Stomach (tissue), 9 donors: ENCODE data around the gene DNAH1. TPM values are rescaled to one million over a fixed set of nuclear protein-coding genes. Genes with fewer than 3 reads are reported as not detected.

Experiments
- DNase-seq, 2 donors: peaks; one replicate each; pipeline versions ENCODE4 v3.0.0 to v3.0.0-alpha.2; 2013 to 2019
- H3K27ac ChIP-seq, 5 donors: fragments of 200-600 bp in 4 of 5; sonication (generic) in 4 of 5; one replicate each; pipeline ENCODE4 v1.5.1; 2013 to 2019; ENCODE audit warnings: mild to moderate bottlenecking in 1 of 5, moderate library complexity in 1 of 5
- H3K27me3 ChIP-seq, 3 donors: fragments of 200-600 bp; sonication (generic); one replicate each; pipeline ENCODE4 v1.5.1; 2017 to 2019; ENCODE audit warnings: mixed run types in 1 of 3
- H3K36me3 ChIP-seq, 4 donors: fragments of 200-600 bp; sonication (generic); 1 replicate in 3 of 4; 2 replicates in 1 of 4; pipeline ENCODE4 v1.5.1; 2016 to 2019
- H3K4me1 ChIP-seq, 4 donors: fragments of 200-600 bp; sonication (generic); one replicate each; pipeline ENCODE4 v1.5.1; 2016 to 2019
- H3K4me3 ChIP-seq, 4 donors: fragments of 200-600 bp; sonication (generic) in 3 of 4; one replicate each; pipeline ENCODE4 v1.5.1; 2016 to 2019; ENCODE audit warnings: mild to moderate bottlenecking in 1 of 4
- H3K9me3 ChIP-seq, 4 donors: fragments of 200-600 bp; sonication (generic); one replicate each; pipeline ENCODE4 v1.5.1; 2016 to 2019
- EP300 ChIP-seq: sonication (generic); formaldehyde crosslinking; IDR thresholded peaks from one replicate; pipeline ENCODE4 v1.6.1; 2017; ENCODE audit warnings: antibody characterized with exemption
- POLR2A ChIP-seq, 4 donors: fragments of 450-650 bp; IDR thresholded peaks; one replicate each; pipeline ENCODE4 v1.6.1; 2016; ENCODE audit warnings: antibody characterized with exemption in 4 of 4, control low read depth in 2 of 4, mild to moderate bottlenecking in 1 of 4, moderate library complexity in 1 of 4
- POLR2AphosphoS5 ChIP-seq, 3 donors: sonication (generic); formaldehyde crosslinking; IDR thresholded peaks; one replicate each; pipeline ENCODE4 v1.6.1; 2016; ENCODE audit warnings: antibody characterized with exemption in 3 of 3
- WGBS, 5 donors: extraction: QIAGEN DNeasy Blood & Tissue Kit in 3 of 5; methylation state at CpG; one replicate each; pipeline versions ENCODE4 v1.1.5 to v1.1.7; 2013 to 2018; 5-methylcytosine and 5-hydroxymethylcytosine counted together
- intact Hi-C: fragments of 100-400 bp; cut with DNase I; formaldehyde crosslinking; loops from one replicate; pipeline ENCODE4 v1.15.1; 2023; ENCODE audit warnings: low total_unique reads
- polyA plus RNA-seq, 3 donors: library from polyadenylated mRNA; stranded (reverse); fragments of 200-250 nt; gene quantifications; one replicate each; pipeline ENCODE4 v1.2.3, GENCODE V29; 2013
- total RNA-seq, 5 donors: library from RNA; depleted of rRNA; stranded (reverse); fragments of >200 nt; gene quantifications; one replicate each; pipeline versions ENCODE4 v1.1.0 to v1.2.3, GENCODE V29; 2014 to 2016
- TF ChIP-seq, protein P1 (sequence below), 7 experiments: fragments of 450-650 bp in 4 of 7; fragments of 200-600 bp in 3 of 7; sonication (generic) in 3 of 7; IDR thresholded peaks; one replicate each; pipeline ENCODE4 v1.5.1; 2016 to 2019; ENCODE audit warnings: antibody characterized with exemption in 7 of 7, control low read depth in 2 of 7, mild to moderate bottlenecking in 1 of 7
- donor health status: healthy with polysubstance abuse.
- donor health status: Bipolar disorder and iron deficiency.
- donor health status: healthy.

Gene DNAH1
- total and polyA plus RNA-seq, 8 donors: 1.9 to 57.6 (median 8.2) TPM

DNA sequence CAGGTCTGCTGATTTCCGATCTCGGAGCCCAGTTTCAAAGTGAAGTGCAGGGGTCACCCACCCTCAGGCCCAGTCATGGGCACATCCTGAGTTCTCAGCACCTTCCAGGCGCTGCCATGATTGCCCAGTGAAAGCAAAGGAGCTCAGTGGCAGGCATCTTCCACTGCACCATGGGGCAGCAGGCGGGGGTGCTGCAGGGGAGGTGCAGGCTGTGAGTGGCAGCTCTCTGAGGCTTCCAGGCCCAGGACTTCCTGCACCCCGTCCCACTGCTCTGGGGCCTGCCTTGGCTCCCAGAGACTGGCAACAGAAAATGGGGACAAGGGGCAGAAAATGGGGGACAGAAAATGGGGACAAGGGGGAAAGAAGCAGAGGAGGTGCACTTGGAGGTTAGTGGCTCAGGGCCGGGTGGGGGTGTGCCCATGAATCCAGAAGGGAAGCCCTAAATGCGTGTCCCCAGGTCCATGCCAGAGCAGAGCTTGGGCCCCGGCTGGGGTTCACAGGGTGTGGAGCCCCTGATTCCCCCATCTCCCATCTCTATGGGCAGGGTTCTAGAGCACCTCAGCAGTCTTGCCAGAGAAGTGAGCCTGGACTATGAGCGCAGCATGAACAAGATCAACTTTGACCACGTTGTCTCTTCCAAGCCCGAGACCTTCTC lies 28.0 kb downstream of the DNAH1 start:
- peaks cover 0 to 48% (median 44%) of the 10 kb centered on the region in 4 donors for H3K36me3 ChIP-seq
- no peaks in the 10 kb centered on the region for H3K9me3 ChIP-seq
- intact Hi-C loops: loop anchor here (5.0 kb wide), 2 partner anchors 52 to 122 kb away; no protein-coding TSS in a partner anchor
- peaks cover 0 to 18% (median 6%) of the 10 kb centered on the region in 4 donors for H3K4me1 ChIP-seq
- no peak for DNase-seq
- 90 to 97% (median 96%) methylated on average over 10 to 11 of the region's 11 CpGs for WGBS, 5 donors
- no peaks in the 10 kb centered on the region for H3K27me3 ChIP-seq
- H3K4me3 ChIP-seq: no peak overlapping the region
- no peak overlapping the region for H3K27ac ChIP-seq
- TF ChIP-seq POLR2AphosphoS5 (IDR thresholded peaks at IDR 0.05) (no peak), POLR2A (IDR thresholded peaks at IDR 0.05) (no peak), EP300 (no peak)
- TF ChIP-seq, protein P1, sequence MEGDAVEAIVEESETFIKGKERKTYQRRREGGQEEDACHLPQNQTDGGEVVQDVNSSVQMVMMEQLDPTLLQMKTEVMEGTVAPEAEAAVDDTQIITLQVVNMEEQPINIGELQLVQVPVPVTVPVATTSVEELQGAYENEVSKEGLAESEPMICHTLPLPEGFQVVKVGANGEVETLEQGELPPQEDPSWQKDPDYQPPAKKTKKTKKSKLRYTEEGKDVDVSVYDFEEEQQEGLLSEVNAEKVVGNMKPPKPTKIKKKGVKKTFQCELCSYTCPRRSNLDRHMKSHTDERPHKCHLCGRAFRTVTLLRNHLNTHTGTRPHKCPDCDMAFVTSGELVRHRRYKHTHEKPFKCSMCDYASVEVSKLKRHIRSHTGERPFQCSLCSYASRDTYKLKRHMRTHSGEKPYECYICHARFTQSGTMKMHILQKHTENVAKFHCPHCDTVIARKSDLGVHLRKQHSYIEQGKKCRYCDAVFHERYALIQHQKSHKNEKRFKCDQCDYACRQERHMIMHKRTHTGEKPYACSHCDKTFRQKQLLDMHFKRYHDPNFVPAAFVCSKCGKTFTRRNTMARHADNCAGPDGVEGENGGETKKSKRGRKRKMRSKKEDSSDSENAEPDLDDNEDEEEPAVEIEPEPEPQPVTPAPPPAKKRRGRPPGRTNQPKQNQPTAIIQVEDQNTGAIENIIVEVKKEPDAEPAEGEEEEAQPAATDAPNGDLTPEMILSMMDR (IDR thresholded peaks at IDR 0.05): no peak

- Histone ChIP-seq H3K27ac (no peak overlapping the region), H3K27me3 (no peaks in the 10 kb centered on the region), H3K4me1 (peaks cover 0 to 11% (median 6%) of the 10 kb centered on the region in 4 donors), H3K4me3 (no peak overlapping the region), H3K9me3 (no peaks in the 10 kb centered on the region), H3K36me3 (peaks cover 10 to 63% (median 59%) of the 10 kb centered on the region in 4 donors)
- intact Hi-C loops: no loop called here
- 85 to 94% (median 89%) methylated on average over 8 to 9 of the region's 9 CpGs for WGBS, 5 donors
- TF ChIP-seq EP300: no peak
- no peak for TF ChIP-seq POLR2A (IDR thresholded peaks at IDR 0.05)
- TF ChIP-seq, protein P1 (IDR thresholded peaks at IDR 0.05): no peak
- no peak for TF ChIP-seq POLR2AphosphoS5 (IDR thresholded peaks at IDR 0.05)
- no peak for DNase-seq
Measured at GRCh38 chr3:52345521-52346109, 29.5 kb downstream of the DNAH1 start.

- H3K4me3 ChIP-seq: no peak overlapping the region
- intact Hi-C loops: no loop called here
- peak in 1 of 2 donors; percentile 21 for DNase-seq
- no peak for TF ChIP-seq EP300
- TF ChIP-seq, protein P1 (IDR thresholded peaks at IDR 0.05): no peak
- no peak for TF ChIP-seq POLR2AphosphoS5 (IDR thresholded peaks at IDR 0.05)
- no peak for TF ChIP-seq POLR2A (IDR thresholded peaks at IDR 0.05)
- peaks cover 10 to 76% (median 71%) of the 10 kb centered on the region in 4 donors for H3K36me3 ChIP-seq
- peaks cover 0 to 11% (median 6%) of the 10 kb centered on the region in 4 donors for H3K4me1 ChIP-seq
- 86 to 94% (median 92%) methylated on average over 12 to 16 of the region's 16 CpGs for WGBS, 5 donors
- H3K27me3 ChIP-seq: no peaks in the 10 kb centered on the region
- H3K27ac ChIP-seq: no peak overlapping the region
- no peaks in the 10 kb centered on the region for H3K9me3 ChIP-seq
Measured at GRCh38 chr3:52346623-52347530, 30.8 kb downstream of the DNAH1 start.
